Activated CD8-positive, alpha-beta memory T cell treated with anti-CD3 and anti-CD28 coated beads, Interleukin-2, amount 50 U/mL, for 4 hours (primary cell): ENCODE measurements around the gene FBXO42.

Source experiments
- DNase-seq: peaks from one replicate; pipeline ENCODE4 v3.0.0-alpha.2; 2020

Gene FBXO42

GRCh38 chr1:16199700-16200099 is 152.6 kb downstream of the FBXO42 start:
- no peak for DNase-seq

DNA sequence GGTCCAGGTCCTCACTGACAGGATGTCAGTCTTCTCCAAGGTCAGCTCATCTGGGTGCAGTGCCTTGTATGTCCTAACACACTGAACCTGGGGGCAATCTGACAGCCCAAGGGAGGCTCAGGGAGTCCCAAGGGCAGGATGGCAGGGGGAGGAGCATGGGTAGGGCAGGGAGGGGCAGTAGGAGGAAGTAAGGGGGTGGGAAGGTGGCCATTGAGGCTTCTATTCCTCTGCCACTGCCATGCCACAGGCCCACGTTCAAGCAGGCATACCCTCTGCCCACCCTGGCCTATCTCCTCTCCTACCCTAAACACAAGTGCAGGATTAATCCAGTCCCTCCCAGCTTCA is 153.2 kb downstream of the FBXO42 start:
- no peak for DNase-seq

DNA sequence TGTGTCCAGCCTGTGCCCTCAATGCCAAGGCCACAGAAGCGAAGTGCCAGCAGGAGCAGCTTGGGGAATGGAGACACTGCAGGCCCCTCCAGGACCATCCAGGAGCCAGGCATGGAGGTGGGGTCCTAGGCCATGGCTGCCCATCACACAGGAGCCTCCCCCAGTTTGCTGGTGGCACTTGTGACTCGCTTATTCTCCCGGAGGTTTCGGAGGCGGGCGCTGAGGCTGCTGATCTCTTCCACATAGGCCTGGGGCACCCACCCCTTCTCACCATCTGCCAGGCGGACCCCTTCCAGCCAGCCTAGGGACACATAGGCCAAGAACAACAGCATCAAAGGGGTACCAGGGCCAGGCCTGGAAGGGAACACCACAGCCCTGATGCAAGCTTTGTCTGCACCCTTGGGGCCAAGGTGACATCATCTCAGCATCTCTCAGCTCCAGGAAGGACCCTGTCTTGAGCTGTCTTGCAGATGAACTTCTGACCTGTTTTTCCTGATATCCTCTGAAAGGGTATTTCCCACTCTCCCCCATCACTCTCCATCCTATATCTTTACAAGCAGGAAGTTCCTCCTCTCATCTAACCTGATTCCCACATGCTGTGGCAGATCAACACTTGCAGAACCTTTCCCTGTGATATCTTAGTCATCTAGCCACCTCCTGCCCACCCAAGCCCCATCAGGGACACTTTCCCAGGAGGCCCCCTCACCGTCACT is 153.7 kb downstream of the FBXO42 start:
- no peak for DNase-seq

- no peak for DNase-seq
Measured at GRCh38 chr1:16196874-16197273, 155.4 kb downstream of the FBXO42 start.
